Effector CD4-positive, alpha-beta T cell (primary cell): ENCODE data around the gene H1-8.

Experiments
- DNase-seq: peaks from one replicate; pipeline ENCODE4 v3.0.0-alpha.2; 2020

The H1-8 gene

GRCh38 chr3:129595544-129596193 is 52.7 kb downstream of the H1-8 start:
- DNase-seq: no peak

GRCh38 chr3:129596194-129597086 is 53.5 kb downstream of the H1-8 start:
- DNase-seq: no peak

- DNase-seq: no peak
Measured at GRCh38 chr3:129597087-129597999, 54.4 kb downstream of the H1-8 start.

GRCh38 chr3:129598000-129598381 is 55.0 kb downstream of the H1-8 start:
- no peak for DNase-seq

- DNase-seq: no peak
Measured at GRCh38 chr3:129598484-129598883, 55.5 kb downstream of the H1-8 start.

- no peak for DNase-seq
Measured at GRCh38 chr3:129599073-129599472, 56.1 kb downstream of the H1-8 start.

- no peak for DNase-seq
Measured at GRCh38 chr3:129599607-129600006, 56.6 kb downstream of the H1-8 start.

GRCh38 chr3:129600348-129600747 is 57.4 kb downstream of the H1-8 start:
- DNase-seq: no peak
